ENCODE measurements around the gene CD63.

Gene CD63

DNA sequence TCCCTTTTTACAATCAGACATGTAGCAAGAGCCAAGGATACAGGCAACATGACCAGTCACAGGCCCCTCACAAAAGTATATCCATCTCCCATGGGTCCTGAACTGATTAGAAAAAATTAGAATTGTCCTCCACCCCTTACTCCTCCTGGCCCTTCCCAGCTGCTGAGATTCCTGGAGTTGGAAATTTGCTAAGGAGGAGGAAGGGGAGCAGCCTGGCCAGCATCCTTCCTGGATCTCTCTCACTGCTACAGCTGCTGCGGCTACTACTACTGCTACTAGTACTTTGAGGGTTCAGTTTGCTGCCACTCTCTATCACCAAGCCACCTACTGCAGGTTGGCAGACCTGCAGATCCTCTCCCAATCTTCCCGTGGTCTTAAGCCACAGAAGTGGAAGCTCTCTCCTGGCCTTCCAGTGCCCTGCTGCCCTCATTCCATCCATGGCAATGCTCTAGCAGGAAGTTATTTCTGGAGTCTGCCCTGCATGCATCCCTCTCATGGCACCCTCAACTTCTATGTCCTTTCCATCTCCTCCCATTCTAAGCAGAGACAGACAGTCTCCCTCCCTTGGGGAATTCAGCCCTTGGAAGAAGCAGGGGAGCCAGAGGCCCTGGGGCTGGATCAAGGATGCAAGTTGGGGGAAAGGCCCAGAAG is 22.1 kb downstream of the CD63 start:
- 0 out of 2 replicates have a peak overlapping the region, but pooled peaks have one; percentile 17 for H2AFZ ChIP-seq (ENCODE audit: low read length)
- H3K36me3 ChIP-seq (ENCODE audit: insufficient read depth, low read length), result no peaks in the 10 kb centered on the region
- H3K27me3 ChIP-seq (ENCODE audit: insufficient read depth, low read length, poor library complexity, severe bottlenecking), result no peaks in the 10 kb centered on the region
- TF ChIP-seq, protein P1, sequence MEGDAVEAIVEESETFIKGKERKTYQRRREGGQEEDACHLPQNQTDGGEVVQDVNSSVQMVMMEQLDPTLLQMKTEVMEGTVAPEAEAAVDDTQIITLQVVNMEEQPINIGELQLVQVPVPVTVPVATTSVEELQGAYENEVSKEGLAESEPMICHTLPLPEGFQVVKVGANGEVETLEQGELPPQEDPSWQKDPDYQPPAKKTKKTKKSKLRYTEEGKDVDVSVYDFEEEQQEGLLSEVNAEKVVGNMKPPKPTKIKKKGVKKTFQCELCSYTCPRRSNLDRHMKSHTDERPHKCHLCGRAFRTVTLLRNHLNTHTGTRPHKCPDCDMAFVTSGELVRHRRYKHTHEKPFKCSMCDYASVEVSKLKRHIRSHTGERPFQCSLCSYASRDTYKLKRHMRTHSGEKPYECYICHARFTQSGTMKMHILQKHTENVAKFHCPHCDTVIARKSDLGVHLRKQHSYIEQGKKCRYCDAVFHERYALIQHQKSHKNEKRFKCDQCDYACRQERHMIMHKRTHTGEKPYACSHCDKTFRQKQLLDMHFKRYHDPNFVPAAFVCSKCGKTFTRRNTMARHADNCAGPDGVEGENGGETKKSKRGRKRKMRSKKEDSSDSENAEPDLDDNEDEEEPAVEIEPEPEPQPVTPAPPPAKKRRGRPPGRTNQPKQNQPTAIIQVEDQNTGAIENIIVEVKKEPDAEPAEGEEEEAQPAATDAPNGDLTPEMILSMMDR (conservative IDR thresholded peaks at IDR 0.05; ENCODE audit: low read length), result no peak
- TF ChIP-seq EZH2phosphoT487 (IDR thresholded peaks at IDR 0.05; ENCODE audit: borderline replicate concordance), result no peak
- no peaks in the 10 kb centered on the region for H3F3A ChIP-seq (ENCODE audit: low read depth)
- no peaks in the 10 kb centered on the region for H3K9me2 ChIP-seq (replicated peaks; ENCODE audit: low read depth, low read length)
- H3K79me2 ChIP-seq (ENCODE audit: insufficient read depth, low read length), result no peaks in the 10 kb centered on the region
- H3K4me1 ChIP-seq (ENCODE audit: insufficient read depth, low read length, poor library complexity, severe bottlenecking), result peaks cover 14% of the 10 kb centered on the region
- H3K9ac ChIP-seq (ENCODE audit: low read depth, low read length, poor library complexity, severe bottlenecking), result no peak overlapping the region
- peak overlapping the region; percentile 93 for H3K4me2 ChIP-seq (ENCODE audit: low read depth, low read length, poor library complexity, severe bottlenecking)
- H3K4me3 ChIP-seq (ENCODE audit: low read length, poor library complexity, severe bottlenecking), result peak overlapping the region; percentile 56
- no peaks in the 10 kb centered on the region for H3K9me3 ChIP-seq (ENCODE audit: insufficient read depth, low read depth, low read length)
- no peaks in the 10 kb centered on the region for H4K20me1 ChIP-seq (ENCODE audit: insufficient read depth, low read length, poor library complexity, severe bottlenecking)

DNA sequence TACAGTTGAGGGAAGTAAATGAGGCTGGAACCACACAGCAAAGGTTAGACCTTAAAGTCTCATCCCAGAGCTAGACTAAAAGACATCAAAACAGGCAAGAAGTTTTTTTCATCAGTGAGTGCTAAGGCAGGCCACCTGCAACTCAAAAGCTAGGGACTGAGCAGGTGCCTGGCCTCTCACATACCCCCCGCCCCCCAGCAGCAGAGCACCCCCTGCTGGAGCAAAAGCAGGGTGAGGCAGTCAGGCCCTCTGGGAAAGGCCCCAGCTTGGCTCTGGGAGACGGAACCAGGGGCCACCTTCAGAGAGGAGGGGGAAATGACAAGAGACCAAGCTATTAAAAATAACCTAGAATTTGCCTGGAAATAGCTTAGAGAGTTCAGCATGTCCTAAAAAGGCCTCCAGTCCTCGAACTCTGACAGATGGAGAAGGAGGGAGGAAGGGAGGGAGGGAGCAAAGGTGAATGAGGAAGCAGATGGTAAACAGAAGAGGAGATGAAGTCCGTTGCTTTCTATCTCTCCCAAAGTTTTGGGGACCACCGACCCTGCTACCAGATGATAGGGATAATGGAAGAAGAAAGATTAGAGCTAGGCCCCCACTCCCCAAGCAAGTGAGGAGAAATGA is 22.9 kb downstream of the CD63 start:
- Histone ChIP-seq H4K20me1 (ENCODE audit: insufficient read depth, low read length, poor library complexity, severe bottlenecking) (no peaks in the 10 kb centered on the region), H2AFZ (ENCODE audit: low read length) (no peak overlapping the region), H3K79me2 (ENCODE audit: insufficient read depth, low read length) (no peaks in the 10 kb centered on the region), H3K4me2 (ENCODE audit: low read depth, low read length, poor library complexity, severe bottlenecking) (no peak overlapping the region), H3K9me2 (replicated peaks; ENCODE audit: low read depth, low read length) (no peaks in the 10 kb centered on the region), H3F3A (ENCODE audit: low read depth) (no peaks in the 10 kb centered on the region), H3K9ac (ENCODE audit: low read depth, low read length, poor library complexity, severe bottlenecking) (no peak overlapping the region), H3K27me3 (ENCODE audit: insufficient read depth, low read length, poor library complexity, severe bottlenecking) (no peaks in the 10 kb centered on the region), H3K4me1 (ENCODE audit: insufficient read depth, low read length, poor library complexity, severe bottlenecking) (peaks cover 14% of the 10 kb centered on the region), H3K4me3 (ENCODE audit: low read length, poor library complexity, severe bottlenecking) (no peak overlapping the region), H3K9me3 (ENCODE audit: insufficient read depth, low read depth, low read length) (no peaks in the 10 kb centered on the region), H3K36me3 (ENCODE audit: insufficient read depth, low read length) (no peaks in the 10 kb centered on the region)
- no peak for TF ChIP-seq EZH2phosphoT487 (IDR thresholded peaks at IDR 0.05; ENCODE audit: borderline replicate concordance)
- TF ChIP-seq, protein P1 (conservative IDR thresholded peaks at IDR 0.05; ENCODE audit: low read length), result peak; percentile 69

DNA sequence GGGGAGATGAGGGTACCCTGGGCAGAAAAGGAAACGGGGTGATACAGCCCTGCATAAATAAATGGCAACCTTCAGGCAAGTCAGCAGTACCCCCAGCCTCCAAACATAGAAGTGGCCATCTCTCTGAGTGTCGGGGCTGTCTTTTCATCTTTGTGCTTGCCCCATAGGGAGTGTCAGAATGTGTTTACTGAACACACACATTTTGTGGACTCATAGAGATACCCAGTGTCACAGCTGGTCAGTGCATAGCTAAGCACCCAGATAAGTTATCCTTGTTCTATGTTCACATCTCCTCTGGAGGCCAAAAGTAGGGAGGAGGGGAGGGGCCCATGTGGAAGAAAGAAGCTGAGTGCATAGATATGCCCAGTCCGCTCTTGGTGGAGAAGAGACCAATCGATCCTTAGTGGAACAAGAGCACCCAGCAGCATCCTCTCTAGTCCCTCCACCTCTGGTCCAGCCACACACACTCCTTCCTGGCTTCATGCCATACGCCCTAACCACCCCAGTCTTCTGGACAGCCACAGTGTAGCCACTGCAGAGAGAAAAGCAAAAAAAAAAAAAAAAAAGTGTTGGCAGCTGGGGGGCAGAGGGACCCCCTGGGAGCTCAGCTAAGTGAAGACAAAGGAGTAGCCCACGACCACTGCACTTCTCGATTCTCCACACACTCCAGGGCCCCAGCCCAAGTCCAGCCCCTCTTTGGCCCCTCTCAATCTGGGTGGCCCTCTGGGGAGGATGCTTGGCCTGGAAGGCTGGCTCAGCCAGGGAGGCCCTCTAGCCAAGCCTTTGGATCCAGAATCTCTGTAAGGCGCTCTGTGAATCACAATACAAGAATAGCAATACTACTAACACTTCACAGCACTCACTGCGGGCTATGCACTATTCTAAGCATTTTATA is 23.7 kb downstream of the CD63 start:
- Histone ChIP-seq H4K20me1 (ENCODE audit: insufficient read depth, low read length, poor library complexity, severe bottlenecking) (no peaks in the 10 kb centered on the region), H3K4me2 (ENCODE audit: low read depth, low read length, poor library complexity, severe bottlenecking) (no peak overlapping the region), H3K9me2 (replicated peaks; ENCODE audit: low read depth, low read length) (no peaks in the 10 kb centered on the region), H3K79me2 (ENCODE audit: insufficient read depth, low read length) (no peaks in the 10 kb centered on the region), H3K36me3 (ENCODE audit: insufficient read depth, low read length) (no peaks in the 10 kb centered on the region), H3K9me3 (ENCODE audit: insufficient read depth, low read depth, low read length) (no peaks in the 10 kb centered on the region), H3K4me3 (ENCODE audit: low read length, poor library complexity, severe bottlenecking) (no peak overlapping the region), H3K27me3 (ENCODE audit: insufficient read depth, low read length, poor library complexity, severe bottlenecking) (no peaks in the 10 kb centered on the region), H3F3A (ENCODE audit: low read depth) (no peaks in the 10 kb centered on the region), H3K4me1 (ENCODE audit: insufficient read depth, low read length, poor library complexity, severe bottlenecking) (peaks cover 14% of the 10 kb centered on the region), H2AFZ (ENCODE audit: low read length) (no peak overlapping the region), H3K9ac (ENCODE audit: low read depth, low read length, poor library complexity, severe bottlenecking) (no peak overlapping the region)
- no peak for TF ChIP-seq EZH2phosphoT487 (IDR thresholded peaks at IDR 0.05; ENCODE audit: borderline replicate concordance)
- TF ChIP-seq, protein P1 (conservative IDR thresholded peaks at IDR 0.05; ENCODE audit: low read length), result no peak
